Fibroblast of the aortic adventitia (primary cell): ENCODE measurements around the gene OR51D1. TPM values are rescaled to one million over a fixed set of nuclear protein-coding genes. Genes with fewer than 3 reads are reported as not detected.

Experiments used
- DNase-seq: peaks from one replicate; pipeline ENCODE4 v3.0.0-alpha.2; 2010; ENCODE audit warnings: low read depth
- H3K4me3 ChIP-seq: 2 replicates; pipeline ENCODE4 v1.5.1; 2011; ENCODE audit warnings: low read depth, mild to moderate bottlenecking, control low read depth, low read length, moderate library complexity
- CTCF ChIP-seq: IDR thresholded peaks from 2 replicates; pipeline ENCODE4 v1.5.1; 2011; ENCODE audit warnings: mild to moderate bottlenecking, low read length, control low read depth, inconsistent platforms; ENCODE audit not compliant: insufficient read depth
- total RNA-seq: library from RNA; depleted of rRNA; stranded (reverse); fragments of >200 nt; gene quantifications from 2 replicates; pipeline ENCODE4 v1.2.3, GENCODE V29; 2012; ENCODE audit warnings: low replicate concordance

The OR51D1 gene
- total RNA-seq, 1 donor: not detected

DNA sequence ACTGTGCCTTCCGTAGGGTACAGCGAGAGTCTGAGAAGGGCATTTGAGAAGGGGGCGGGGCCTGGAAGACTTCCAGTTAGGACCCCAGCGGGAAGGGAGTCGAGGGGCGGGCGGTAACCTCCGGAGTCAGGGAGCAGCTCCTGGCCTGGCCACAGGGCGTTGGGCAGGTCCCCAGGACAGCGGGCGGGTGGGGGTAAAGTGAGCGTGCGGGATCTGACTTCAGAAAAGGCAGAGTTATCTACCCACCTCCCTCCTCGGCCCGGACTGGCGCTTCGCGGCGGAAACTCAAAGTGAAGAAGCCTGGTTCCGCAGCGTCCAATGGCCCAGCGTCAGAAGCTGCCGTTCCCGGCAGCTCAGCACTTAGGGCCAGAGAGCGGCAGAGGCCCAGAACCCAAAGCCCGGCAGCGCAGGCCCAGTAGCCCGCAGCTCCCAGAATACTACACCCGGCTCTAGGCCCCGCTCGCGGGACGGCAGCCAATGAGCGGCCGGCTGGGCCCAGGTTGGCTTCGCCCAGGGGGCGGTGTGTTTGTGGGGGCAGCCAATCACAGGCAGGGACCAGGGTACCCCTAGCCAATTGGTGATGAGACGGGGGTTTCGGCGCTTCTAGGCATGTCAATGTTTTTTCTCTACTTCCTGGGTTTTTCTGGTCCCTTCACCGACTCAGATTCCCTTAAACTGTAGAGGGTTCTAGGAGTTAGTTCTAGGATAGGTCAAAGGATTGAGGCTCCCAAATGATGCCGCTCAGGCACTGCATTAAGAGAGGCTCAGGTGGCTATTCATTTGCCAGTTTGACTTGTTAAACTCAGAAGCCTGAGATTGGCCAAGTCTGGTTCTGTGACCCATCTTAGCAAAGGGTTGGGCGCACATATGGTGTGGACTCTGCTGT lies 29.3 kb upstream of the OR51D1 start, which contains the start of gene TRIM68:
TSS of gene TRIM68 (minus strand) at position 451 of the 886 bp plus-strand sequence. CDS start 2,727 bp downstream, outside the sequence.
- peak within 1 kb of the TSS; percentile 82 for H3K4me3 ChIP-seq
- peak; percentile 95 for DNase-seq
- peak; percentile 13 for TF ChIP-seq CTCF

DNA sequence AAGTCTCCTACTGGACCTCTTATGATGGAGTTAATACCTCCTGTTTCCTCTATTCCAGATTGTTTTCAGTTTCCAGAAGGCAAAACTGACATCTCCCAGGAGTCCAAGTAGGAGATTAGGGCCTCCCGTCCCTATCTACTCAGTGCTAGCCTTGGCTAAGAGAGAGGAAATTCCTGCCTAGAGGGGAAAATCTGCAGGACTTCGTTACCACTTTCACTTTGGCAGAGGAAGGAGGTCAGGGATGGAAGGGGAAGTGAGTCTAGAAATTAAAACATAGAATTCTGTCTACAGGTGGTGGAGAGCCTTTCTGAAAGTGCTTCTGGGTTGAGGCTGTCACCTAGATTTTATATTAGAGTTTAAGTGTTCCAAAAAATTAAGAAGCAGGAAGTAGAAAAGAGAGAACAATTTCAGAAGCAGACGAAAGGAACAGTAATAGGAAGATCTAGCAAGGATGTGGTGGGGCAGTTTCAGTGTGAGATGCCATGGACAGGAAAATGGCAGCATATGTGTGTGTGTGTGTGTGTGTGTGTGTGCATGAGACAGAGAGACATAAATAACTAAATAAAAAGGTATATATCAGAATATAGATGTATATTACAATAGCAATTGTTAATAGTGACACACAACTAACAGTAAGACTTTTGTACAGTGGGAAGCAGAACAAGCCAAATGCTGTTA lies 26.9 kb upstream of the OR51D1 start:
- peak; percentile 55 for DNase-seq
- TF ChIP-seq CTCF: peak; percentile 14
- H3K4me3 ChIP-seq: peak overlapping the region; percentile 34

GRCh38 chr11:4611986-4612385 lies 25.3 kb upstream of the OR51D1 start:
- H3K4me3 ChIP-seq: no peak overlapping the region
- TF ChIP-seq CTCF: no peak
- DNase-seq: no peak

DNA sequence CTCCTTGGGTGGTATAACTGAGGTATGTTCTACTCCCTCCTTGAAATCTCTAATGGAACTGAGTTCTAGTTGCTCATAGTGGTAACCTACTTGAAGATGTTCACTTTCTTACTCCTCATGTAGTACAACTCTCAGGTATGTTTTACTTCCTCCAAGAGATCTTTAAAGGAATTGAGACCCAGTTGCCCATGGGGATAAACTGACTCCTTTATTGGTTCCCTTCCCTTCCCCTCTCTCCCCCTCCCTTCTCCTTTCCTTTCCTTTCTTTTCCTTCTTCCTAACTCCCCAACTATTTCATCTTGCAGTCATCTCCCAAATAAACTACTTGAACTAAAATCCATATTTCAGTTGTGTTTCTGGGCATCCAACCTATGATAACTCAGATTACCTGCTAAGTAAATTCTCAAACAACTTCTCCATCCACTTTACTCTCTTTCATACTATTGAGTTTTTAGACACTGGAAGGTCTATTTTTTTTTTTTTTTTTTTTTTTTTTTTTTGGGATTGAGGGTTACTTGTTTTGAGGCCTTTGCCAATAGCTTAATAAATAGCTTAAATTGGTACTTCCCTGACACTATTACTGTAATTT lies 21.3 kb upstream of the OR51D1 start:
- TF ChIP-seq CTCF: no peak
- DNase-seq: no peak
- no peak overlapping the region for H3K4me3 ChIP-seq

DNA sequence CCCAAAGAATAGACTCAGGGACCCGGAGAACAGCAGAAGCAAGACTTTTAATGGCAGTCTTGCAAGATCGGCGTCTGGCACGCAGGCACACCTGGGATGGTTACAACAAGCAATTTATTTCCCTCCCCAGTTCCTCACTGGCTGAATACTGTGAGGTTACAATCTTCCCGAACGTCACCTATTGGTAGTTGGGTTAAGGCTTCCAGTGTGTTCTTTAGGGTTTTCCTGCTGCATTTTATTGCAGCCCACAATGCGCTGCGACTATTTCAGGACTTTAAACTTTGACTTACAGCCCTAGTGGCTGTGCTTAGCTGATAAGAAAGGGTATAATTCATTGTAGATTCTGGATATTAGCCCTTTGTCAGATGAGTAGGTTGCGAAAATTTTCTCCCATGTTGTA lies 17.8 kb upstream of the OR51D1 start:
- no peak overlapping the region for H3K4me3 ChIP-seq
- DNase-seq: no peak
- no peak for TF ChIP-seq CTCF

- DNase-seq: peak; percentile 73
- peak; percentile 59 for TF ChIP-seq CTCF
- no peak overlapping the region for H3K4me3 ChIP-seq
Measured at GRCh38 chr11:4626207-4627099, 10.8 kb upstream of the OR51D1 start.
